GM19240 (cell line): ENCODE results near the gene NRP1.
"Not testable (repeated sequence)": the region's sequence is repeated elsewhere in the genome, so short reads cannot be mapped to it uniquely, and the experiment has no call there.

ENCODE experiments used
- DNase-seq: peaks from one replicate; pipeline ENCODE4 v3.0.0; 2011; ENCODE audit warnings: low spot score; ENCODE audit not compliant: insufficient read length

Gene NRP1

GRCh38 chr10:33321516-33321915, 13.0 kb downstream of the NRP1 start:
- DNase-seq = no peak

GRCh38 chr10:33320288-33320687, 14.2 kb downstream of the NRP1 start:
- no peak for DNase-seq

GRCh38 chr10:33315891-33316290, 18.6 kb downstream of the NRP1 start:
- DNase-seq = no peak

- DNase-seq = no peak
Observed at GRCh38 chr10:33314811-33315561, 19.5 kb downstream of the NRP1 start.

- no peak for DNase-seq
Observed at GRCh38 chr10:33311640-33312039, 22.8 kb downstream of the NRP1 start.

GRCh38 chr10:33310853-33311252, 23.6 kb downstream of the NRP1 start:
- DNase-seq = no peak

GRCh38 chr10:33309406-33309805, 25.1 kb downstream of the NRP1 start:
- no peak for DNase-seq

- no peak for DNase-seq
Observed at GRCh38 chr10:33307835-33308234, 26.6 kb downstream of the NRP1 start.

- no peak for DNase-seq
Observed at GRCh38 chr10:33306701-33307519, 27.6 kb downstream of the NRP1 start.

GRCh38 chr10:33306126-33306525, 28.3 kb downstream of the NRP1 start:
- no peak for DNase-seq

GRCh38 chr10:33304423-33305225, 29.8 kb downstream of the NRP1 start:
- DNase-seq = no peak

- no peak for DNase-seq
Observed at GRCh38 chr10:33303988-33304387, 30.5 kb downstream of the NRP1 start.

GRCh38 chr10:33302208-33302829, 32.1 kb downstream of the NRP1 start:
- no peak for DNase-seq

- DNase-seq = no peak
Observed at GRCh38 chr10:33301097-33301789, 33.2 kb downstream of the NRP1 start.

GRCh38 chr10:33300544-33300943, 33.9 kb downstream of the NRP1 start:
- not testable (repeated sequence) for DNase-seq

GRCh38 chr10:33298893-33299292, 35.6 kb downstream of the NRP1 start:
- DNase-seq = no peak

- no peak for DNase-seq
Observed at GRCh38 chr10:33298110-33298509, 36.4 kb downstream of the NRP1 start.

- DNase-seq = no peak
Observed at GRCh38 chr10:33295851-33296250, 38.6 kb downstream of the NRP1 start.

GRCh38 chr10:33293531-33294170, 40.8 kb downstream of the NRP1 start:
- DNase-seq = no peak

- no peak for DNase-seq
Observed at GRCh38 chr10:33293076-33293475, 41.4 kb downstream of the NRP1 start.
